Measurements from ENCODE around the gene C2.
"Not testable (repeated sequence)": the region's sequence is repeated elsewhere in the genome, so short reads cannot be mapped to it uniquely, and the experiment has no call there.

C2 gene

DNA sequence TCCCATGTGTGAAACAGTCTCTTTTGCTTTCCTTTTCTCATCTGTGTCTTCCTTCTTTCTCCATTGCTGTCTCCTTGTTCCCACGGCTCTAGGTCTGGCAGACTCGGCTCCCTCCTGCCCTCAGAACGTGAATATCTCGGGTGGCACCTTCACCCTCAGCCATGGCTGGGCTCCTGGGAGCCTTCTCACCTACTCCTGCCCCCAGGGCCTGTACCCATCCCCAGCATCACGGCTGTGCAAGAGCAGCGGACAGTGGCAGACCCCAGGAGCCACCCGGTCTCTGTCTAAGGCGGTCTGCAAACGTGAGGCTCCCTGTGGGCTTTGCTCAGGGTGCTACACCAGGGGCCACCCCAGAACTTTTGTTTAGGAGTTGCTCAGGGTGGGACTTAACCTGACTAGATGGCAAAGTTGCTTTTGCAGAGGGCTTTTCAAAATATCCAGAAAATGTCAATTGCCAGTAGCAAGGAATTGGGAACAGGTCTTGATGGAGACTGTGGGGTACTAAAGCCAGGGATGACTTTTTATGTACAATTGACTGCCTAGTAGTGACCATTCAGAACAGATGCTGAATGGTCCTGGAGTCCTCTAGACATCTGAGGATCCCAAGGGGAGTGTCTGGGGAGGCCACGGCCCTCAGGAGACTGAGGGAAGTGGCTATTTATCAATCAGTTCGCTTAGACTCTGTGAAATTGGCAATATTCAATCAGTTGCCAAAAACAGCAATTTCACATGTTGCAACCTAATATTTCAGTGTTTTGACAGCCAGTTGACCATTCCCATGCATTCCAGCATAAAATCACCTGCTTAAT is 550 bp downstream of the C2 start:
- DNase-seq: no peak

DNA sequence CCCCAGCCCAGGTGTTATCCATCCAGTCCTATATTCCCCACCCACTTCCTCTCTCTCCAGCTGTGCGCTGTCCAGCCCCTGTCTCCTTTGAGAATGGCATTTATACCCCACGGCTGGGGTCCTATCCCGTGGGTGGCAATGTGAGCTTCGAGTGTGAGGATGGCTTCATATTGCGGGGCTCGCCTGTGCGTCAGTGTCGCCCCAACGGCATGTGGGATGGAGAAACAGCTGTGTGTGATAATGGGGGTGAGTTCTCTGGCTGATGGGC is 1.1 kb downstream of the C2 start:
- no peak for DNase-seq

DNA sequence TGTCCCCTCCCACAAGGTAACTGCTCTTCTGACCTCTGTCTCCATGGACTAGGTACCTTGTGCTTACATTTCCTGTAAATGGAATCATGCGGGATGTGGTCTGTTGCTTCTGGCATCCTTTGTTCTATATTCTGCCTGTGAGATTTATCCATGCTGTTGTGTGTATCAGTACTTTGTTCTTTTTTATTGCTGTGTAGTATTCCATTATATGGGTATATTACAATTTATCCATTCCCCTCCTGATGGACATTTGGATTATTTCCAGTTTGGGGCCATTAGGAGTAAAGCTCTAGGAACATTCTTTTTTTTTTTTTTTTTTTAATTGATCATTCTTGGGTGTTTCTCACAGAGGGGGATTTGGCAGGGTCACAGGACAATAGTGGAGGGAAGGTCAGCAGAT is 3.4 kb downstream of the C2 start:
- DNase-seq: no peak

DNA sequence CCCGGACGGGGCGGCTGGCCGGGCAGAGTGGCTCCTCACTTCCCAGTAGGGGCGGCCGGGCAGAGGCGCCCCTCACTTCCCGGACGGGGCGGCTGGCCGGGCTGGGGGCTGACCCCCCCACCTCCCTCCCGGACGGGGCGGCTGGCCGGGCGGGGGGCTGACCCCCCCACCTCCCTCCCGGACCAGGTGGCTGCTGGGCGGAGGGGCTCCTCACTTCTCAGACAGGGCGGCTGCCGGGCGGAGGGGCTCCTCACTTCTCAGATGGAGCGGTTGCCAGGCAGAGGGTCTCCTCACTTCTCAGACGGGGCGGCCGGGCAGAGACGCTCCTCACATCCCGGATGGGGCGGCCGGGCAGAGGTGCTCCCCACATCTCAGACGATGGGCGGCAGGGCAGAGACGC is 4.6 kb downstream of the C2 start:
- DNase-seq: not testable (repeated sequence)

DNA sequence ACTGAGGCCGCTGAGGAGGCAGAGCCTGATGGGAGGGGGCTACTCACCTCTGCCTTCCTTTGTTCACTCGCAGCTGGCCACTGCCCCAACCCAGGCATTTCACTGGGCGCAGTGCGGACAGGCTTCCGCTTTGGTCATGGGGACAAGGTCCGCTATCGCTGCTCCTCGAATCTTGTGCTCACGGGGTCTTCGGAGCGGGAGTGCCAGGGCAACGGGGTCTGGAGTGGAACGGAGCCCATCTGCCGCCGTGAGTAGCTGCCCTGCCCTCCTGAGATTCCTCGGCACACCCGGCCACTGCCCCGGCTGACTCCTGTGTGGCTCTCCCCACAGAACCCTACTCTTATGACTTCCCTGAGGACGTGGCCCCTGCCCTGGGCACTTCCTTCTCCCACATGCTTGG is 6.0 kb downstream of the C2 start:
- DNase-seq: no peak

DNA sequence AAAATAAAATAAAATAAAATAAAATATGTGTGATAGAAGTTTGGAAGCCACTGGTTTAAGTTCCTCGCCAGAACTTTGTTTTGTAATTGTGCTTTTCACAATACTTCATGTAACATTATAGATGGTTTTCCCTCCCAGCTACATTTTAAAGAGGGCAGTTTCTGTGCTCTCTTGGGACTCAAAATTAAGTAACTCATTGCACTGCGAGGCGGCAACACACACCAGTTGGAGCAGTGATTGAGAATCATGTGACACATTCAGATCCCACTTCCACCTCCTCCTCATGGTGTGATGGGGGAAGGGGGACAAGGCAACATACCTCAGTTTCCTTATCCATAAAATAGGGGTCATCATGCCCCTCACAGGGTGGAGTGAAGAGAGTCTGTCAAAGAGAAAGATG is 7.5 kb downstream of the C2 start:
- DNase-seq: no peak

DNA sequence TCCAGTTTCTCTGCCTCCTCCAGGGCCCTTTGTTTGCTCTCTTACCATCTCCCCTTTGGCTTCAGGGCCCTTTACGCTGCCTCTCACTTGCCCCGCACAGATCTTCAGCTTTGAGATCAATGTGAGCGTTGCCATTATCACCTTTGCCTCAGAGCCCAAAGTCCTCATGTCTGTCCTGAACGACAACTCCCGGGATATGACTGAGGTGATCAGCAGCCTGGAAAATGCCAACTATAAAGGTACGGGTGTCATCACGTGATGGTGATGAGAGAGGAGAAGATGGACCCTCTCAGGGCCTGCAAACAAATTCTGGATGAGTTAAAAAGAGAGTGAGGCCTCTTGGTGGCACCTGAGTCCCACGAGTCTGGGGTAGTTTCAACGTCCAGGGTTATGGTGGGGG is 8.3 kb downstream of the C2 start:
- DNase-seq: no peak

DNA sequence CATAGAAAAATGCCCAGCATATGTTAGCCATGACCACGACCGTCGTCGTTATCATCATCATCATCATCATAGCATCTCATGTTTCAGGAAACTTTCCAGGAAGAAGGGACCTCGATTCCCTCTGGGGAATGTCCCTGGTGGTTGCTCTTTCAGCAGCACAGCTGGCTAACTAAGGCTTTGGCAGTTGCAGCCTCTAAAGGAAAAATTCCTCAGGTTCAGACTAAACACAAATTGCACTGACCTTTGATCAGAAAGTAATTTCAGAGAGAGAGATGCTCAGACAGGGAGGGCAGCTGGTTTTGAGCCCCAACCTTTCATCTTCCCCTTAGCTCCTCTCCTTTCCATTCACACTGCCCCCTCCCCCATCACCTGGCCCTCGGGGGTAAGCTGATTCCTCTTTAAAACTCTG is 12.7 kb downstream of the C2 start:
- no peak for DNase-seq

DNA sequence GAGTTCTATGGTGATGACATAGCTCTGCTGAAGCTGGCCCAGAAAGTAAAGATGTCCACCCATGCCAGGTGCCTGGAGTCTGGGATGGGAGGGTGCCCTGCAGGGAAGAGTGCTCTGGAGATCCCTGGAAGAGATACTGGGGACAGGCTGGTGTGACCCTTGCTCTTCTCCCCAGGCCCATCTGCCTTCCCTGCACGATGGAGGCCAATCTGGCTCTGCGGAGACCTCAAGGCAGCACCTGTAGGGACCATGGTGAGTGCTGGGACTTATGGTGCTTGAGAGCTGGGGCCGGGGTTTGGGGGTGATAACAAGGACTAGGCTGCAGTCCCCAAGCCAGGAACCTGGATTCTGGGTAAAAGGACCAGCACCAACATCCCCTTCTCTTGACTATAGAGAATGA is 16.2 kb downstream of the C2 start:
- DNase-seq: no peak

DNA sequence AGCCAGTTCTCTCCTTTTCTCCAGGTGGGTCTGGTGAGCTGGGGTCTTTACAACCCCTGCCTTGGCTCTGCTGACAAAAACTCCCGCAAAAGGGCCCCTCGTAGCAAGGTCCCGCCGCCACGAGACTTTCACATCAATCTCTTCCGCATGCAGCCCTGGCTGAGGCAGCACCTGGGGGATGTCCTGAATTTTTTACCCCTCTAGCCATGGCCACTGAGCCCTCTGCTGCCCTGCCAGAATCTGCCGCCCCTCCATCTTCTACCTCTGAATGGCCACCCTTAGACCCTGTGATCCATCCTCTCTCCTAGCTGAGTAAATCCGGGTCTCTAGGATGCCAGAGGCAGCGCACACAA is 17.6 kb downstream of the C2 start:
- DNase-seq: no peak

DNA sequence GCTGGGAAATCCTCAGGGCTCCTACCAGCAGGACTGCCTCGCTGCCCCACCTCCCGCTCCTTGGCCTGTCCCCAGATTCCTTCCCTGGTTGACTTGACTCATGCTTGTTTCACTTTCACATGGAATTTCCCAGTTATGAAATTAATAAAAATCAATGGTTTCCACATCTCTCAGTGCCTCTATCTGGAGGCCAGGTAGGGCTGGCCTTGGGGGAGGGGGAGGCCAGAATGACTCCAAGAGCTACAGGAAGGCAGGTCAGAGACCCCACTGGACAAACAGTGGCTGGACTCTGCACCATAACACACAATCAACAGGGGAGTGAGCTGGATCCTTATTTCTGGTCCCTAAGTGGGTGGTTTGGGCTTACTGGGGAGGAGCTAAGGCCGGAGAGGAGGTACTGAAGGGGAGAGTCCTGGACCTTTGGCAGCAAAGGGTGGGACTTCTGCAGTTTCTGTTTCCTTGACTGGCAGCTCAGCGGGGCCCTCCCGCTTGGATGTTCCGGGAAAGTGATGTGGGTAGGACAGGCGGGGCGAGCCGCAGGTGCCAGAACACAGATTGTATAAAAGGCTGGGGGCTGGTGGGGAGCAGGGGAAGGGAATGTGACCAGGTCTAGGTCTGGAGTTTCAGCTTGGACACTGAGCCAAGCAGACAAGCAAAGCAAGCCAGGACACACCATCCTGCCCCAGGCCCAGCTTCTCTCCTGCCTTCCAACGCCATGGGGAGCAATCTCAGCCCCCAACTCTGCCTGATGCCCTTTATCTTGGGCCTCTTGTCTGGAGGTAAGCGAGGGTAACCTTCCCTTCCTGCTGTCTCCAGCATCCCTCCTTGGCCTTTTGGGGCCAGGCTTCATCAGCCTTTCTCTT is 18.2 kb downstream of the C2 start, which contains the start of gene CFB:
Gene CFB, plus strand, starts transcription at position 589 of the 863 bp plus-strand sequence. Its CDS starts 127 bp downstream, at position 716.
- no peak for DNase-seq

DNA sequence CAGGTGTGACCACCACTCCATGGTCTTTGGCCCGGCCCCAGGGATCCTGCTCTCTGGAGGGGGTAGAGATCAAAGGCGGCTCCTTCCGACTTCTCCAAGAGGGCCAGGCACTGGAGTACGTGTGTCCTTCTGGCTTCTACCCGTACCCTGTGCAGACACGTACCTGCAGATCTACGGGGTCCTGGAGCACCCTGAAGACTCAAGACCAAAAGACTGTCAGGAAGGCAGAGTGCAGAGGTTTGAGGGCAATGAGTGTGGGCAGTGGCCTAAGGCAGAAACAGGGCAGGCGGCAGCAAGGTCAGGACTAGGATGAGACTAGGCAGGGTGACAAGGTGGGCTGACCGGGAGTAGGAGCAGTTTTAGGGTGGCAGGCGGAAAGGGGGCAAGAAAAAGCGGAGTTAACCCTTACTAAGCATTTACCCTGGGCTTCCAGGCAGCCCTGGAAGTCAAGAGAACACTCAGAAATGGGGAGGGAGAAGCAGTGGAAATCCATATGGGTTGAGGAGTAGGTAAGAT is 18.9 kb downstream of the C2 start:
- DNase-seq: no peak

DNA sequence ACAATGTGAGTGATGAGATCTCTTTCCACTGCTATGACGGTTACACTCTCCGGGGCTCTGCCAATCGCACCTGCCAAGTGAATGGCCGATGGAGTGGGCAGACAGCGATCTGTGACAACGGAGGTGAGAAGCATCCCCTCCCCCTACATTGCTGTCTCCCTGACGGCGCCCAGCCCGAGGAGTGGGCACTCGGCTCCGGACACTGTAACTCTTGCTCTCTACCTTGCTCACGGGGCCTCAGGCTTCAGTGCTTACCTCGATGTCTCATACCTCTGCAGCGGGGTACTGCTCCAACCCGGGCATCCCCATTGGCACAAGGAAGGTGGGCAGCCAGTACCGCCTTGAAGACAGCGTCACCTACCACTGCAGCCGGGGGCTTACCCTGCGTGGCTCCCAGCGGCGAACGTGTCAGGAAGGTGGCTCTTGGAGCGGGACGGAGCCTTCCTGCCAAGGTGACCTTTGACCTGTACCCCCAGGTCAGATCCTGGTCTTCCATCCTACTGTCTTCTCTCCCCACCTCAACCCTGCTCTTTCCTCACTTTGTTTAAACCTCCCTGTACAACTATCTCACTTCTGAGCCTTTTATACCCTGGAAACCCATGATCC is 19.7 kb downstream of the C2 start:
- no peak for DNase-seq

DNA sequence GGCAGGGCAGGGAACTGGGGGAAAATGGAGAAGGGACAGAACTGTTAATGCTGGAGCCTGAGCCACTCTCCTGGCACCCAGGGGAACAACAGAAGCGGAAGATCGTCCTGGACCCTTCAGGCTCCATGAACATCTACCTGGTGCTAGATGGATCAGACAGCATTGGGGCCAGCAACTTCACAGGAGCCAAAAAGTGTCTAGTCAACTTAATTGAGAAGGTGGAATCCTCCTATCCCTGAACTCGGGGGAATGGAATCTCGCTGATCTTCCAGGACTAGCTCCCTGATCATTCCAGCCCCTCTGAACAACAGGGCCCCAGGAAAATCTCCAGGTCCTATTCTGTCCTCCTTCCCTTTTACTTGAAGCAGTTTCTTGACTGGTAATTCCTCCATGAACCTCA is 20.3 kb downstream of the C2 start:
- no peak for DNase-seq

DNA sequence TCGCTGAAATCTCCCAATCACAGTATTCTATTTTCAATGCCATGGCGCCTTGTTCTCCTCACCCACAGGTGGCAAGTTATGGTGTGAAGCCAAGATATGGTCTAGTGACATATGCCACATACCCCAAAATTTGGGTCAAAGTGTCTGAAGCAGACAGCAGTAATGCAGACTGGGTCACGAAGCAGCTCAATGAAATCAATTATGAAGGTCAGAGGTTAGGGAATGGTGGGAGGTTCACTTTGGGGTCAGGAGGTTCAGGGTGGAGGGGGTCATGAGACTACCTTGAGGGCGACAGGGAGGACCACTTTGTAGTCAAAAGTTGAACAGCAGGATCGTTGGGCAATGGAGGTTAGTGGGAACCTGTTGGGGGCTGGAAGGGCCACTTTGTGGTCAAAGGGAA is 20.8 kb downstream of the C2 start:
- DNase-seq: no peak

DNA sequence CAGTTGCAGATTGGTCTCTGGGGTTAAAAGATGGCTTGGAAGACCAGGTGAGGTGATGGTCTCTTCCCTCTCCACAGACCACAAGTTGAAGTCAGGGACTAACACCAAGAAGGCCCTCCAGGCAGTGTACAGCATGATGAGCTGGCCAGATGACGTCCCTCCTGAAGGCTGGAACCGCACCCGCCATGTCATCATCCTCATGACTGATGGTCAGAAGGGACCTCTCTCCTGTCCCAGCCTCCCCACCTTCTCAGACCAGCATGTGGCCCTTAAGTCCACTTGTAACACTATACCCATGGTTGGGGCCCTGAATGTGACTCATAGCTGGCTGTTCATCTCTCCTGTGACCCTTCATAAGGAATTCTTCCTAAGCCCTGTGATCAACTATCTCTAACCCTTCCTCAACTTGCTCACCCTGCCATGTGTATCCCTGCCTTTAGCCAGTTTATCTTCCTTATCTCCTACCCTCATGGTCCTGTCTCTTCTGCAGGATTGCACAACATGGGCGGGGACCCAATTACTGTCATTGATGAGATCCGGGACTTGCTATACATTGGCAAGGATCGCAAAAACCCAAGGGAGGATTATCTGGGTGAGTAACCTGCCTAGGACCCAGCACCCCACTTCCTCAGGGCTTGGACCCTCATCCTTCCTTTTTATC is 21.4 kb downstream of the C2 start:
- DNase-seq: no peak

DNA sequence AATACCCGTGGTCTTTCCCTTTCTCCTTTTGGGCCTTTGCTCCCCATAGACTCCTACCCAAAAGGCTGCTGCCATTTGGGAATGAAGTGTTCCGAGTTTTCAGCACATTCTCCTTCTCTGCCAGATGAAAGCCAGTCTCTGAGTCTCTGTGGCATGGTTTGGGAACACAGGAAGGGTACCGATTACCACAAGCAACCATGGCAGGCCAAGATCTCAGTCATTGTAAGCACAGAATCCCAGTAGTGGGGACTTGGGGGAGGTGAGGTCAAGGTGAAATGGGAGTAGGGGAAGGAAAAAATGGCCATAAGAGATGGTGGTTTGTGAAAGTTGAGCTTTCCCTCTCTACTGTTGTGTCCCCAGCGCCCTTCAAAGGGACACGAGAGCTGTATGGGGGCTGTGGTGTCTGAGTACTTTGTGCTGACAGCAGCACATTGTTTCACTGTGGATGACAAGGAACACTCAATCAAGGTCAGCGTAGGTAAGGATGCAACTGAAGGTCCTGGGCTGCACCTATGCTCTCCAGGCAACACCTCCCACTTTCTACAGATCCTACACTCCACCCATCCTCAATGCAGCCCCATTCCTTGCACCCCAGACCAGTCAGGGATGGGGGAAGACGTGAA is 22.5 kb downstream of the C2 start:
- no peak for DNase-seq

DNA sequence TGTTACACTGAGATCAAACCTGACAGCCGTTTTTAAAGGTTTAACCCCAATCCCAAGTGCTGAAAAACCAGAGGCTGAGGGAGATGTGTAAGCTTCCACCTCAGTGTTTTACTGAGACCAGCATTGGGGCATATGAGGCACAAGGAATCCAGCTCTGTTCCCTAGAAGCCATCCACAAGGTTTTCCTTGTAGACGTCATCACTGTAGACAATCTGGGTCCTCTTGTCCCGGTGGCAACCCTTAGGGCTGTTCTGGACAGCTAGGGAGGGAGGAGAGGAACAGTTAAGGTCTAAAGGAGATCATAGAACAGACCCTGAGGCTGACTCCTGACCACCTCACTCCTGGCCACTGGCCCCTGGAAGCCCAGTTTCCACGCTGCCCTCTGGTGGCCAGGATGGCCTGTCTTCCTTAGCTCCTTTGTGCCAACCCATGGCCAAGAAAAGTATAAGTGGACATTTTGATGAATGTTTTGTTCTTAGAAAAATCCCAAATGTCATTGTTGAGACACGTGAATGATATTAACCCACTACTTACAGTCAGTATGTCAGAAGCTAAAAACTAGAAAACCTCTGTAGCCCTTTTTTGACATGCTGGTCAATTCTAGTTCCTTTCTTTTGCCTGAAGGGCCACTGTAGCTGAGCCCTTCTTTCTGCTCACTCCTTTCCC is 24.8 kb downstream of the C2 start:
- DNase-seq: peak; percentile 79

DNA sequence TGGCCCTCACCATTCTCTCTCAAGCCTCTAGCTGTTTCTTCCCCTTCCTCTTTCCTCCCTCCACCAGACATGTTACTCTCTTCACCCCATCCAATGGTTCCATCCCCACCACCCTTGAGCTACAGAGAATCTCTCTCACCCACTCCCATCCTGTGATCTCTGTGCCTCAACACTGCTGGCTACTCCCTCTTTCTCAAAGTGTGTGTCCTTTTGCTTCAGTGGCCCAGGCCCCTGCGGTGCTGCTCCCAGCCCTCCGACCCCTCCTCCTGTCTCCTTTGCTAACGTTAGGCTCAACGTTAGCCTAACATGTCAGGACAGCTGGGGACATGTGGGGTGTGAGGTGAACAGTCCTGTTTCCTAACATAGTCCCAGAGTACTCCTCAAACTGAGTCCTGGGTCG is 25.4 kb downstream of the C2 start:
- no peak for DNase-seq

DNA sequence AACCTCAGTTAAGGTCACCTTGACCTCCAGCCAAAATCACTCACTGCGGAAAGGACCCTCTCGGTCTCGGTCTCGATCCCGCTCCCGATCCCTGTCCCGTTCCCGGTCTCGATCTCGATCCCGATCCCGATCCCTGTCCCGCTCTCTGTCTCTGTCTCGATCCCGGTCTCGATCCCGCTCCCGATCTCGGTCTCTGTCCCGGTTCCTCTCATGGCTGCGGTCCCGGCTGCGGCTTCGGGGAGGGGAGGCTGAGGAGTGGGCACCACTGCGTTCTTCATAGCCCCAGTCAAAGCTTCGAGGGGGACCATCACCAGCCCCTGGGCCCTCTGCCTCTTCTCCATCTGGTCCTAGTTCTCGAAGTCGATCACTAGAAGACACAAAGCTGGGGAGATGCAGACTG is 27.0 kb downstream of the C2 start:
- no peak for DNase-seq

DNA sequence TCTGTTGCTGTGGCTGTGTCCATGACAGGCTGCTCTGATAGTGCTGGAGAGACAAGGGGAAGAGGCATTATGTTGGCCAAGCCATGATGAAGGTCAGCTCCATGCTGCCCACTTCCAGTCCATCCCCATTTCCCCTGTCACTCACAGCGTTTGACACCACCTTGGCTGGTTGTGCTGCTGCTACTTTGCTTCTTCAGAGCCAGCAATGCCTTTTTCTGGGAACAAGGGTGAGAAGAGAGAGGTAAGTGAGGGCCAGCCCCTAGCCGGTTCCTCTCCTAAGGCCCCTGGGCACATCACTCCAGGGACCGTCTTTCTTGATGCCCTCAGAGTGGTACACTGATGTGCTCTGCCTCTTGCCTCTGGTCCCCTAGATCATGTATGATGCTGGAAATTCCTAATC is 29.3 kb downstream of the C2 start:
- no peak for DNase-seq

DNA sequence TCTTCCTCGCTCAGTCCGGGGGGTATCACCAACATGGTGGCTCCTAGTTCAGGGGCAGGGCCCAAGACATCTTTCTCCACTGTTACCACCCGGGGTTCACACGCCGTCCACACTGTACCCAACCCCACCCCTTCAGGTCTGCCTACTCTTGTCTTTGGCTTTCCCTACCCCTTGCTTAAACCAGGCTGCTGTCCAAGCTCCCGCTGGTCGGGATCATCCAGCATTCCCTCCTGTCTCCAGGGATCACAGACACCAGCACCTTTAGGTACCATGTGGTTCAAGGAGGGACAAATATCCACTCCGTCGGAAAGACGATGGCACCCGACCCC is 30.9 kb downstream of the C2 start:
- DNase-seq: no peak

All from islet precursor cell (in vitro differentiated cells).